HG03521 (cell line): ENCODE data around the gene CFAP53.
"Not testable (repeated sequence)": the region's sequence is repeated elsewhere in the genome, so short reads cannot be mapped to it uniquely, and the experiment has no call there.

ENCODE experiments used
- ATAC-seq: cut with Tn5 transposase; IDR thresholded peaks from one replicate; pipeline ENCODE4 v1.9.1; 2021; ENCODE audit warnings: mild to moderate bottlenecking, moderate library complexity; ENCODE audit not compliant: unreplicated experiment

CFAP53 gene

GRCh38 chr18:50266248-50266704 is at the start of gene CFAP53:
TSS of gene CFAP53 (minus strand) at chr18:50266495. CDS start at chr18:50266404, 91 bp downstream.
- peak; percentile 68 for ATAC-seq

GRCh38 chr18:50315100-50315871 is 49.0 kb upstream of the CFAP53 start:
- ATAC-seq = peak; percentile 71

- no peak for ATAC-seq
These were observed 47.7 kb upstream of the CFAP53 start for GRCh38 chr18:50313873-50314460.

- ATAC-seq = no peak
These were observed 46.8 kb upstream of the CFAP53 start for GRCh38 chr18:50313031-50313607.

GRCh38 chr18:50312296-50313030 is 46.2 kb upstream of the CFAP53 start:
- ATAC-seq = peak; percentile 61

GRCh38 chr18:50311650-50312049 is 45.4 kb upstream of the CFAP53 start:
- ATAC-seq = no peak

GRCh38 chr18:50310080-50310479 is 43.8 kb upstream of the CFAP53 start:
- ATAC-seq = no peak

- not testable (repeated sequence) for ATAC-seq
These were observed 42.6 kb upstream of the CFAP53 start for GRCh38 chr18:50308851-50309250.

GRCh38 chr18:50307738-50308470 is 41.6 kb upstream of the CFAP53 start:
- peak; percentile 94 for ATAC-seq

GRCh38 chr18:50307400-50307737 is 41.1 kb upstream of the CFAP53 start:
- ATAC-seq = peak; percentile 2

- no peak for ATAC-seq
These were observed 40.6 kb upstream of the CFAP53 start for GRCh38 chr18:50306944-50307343.

- ATAC-seq = no peak
These were observed 34.8 kb upstream of the CFAP53 start for GRCh38 chr18:50301074-50301473.

- no peak for ATAC-seq
These were observed 33.5 kb upstream of the CFAP53 start for GRCh38 chr18:50299626-50300388.

- ATAC-seq = no peak
These were observed 32.4 kb upstream of the CFAP53 start for GRCh38 chr18:50298443-50299284.

- peak; percentile 100 for ATAC-seq
These were observed 31.5 kb upstream of the CFAP53 start for GRCh38 chr18:50297621-50298442.

GRCh38 chr18:50293039-50293438 is 26.7 kb upstream of the CFAP53 start:
- ATAC-seq = no peak

- no peak for ATAC-seq
These were observed 22.8 kb upstream of the CFAP53 start for GRCh38 chr18:50289108-50289443.

GRCh38 chr18:50288348-50289107 is 22.2 kb upstream of the CFAP53 start:
- ATAC-seq = not testable (repeated sequence)
